Measurements from ENCODE around the gene OGFOD3.

The OGFOD3 gene

GRCh38 chr17:82346342-82347300 is 71.8 kb downstream of the OGFOD3 start:
- no peak for DNase-seq (ENCODE audit: low read depth)
- TF ChIP-seq CTCF (IDR thresholded peaks at IDR 0.05; ENCODE audit: insufficient read depth, low read depth, low read length, missing control alignments): no peak
- H3K4me3 ChIP-seq (ENCODE audit: low read length): no peak overlapping the region

GRCh38 chr17:82345151-82345976 is 73.0 kb downstream of the OGFOD3 start:
- no peak for TF ChIP-seq CTCF (IDR thresholded peaks at IDR 0.05; ENCODE audit: insufficient read depth, low read depth, low read length, missing control alignments)
- no peak overlapping the region for H3K4me3 ChIP-seq (ENCODE audit: low read length)
- DNase-seq (ENCODE audit: low read depth): no peak

GRCh38 chr17:82344175-82344907 is 74.0 kb downstream of the OGFOD3 start:
- no peak for TF ChIP-seq CTCF (IDR thresholded peaks at IDR 0.05; ENCODE audit: insufficient read depth, low read depth, low read length, missing control alignments)
- DNase-seq (ENCODE audit: low read depth): no peak
- no peak overlapping the region for H3K4me3 ChIP-seq (ENCODE audit: low read length)

- TF ChIP-seq CTCF (IDR thresholded peaks at IDR 0.05; ENCODE audit: insufficient read depth, low read depth, low read length, missing control alignments): no peak
- DNase-seq (ENCODE audit: low read depth): no peak
- H3K4me3 ChIP-seq (ENCODE audit: low read length): no peak overlapping the region
Observed at GRCh38 chr17:82343560-82343959, 74.8 kb downstream of the OGFOD3 start.

GRCh38 chr17:82342361-82343079 is 75.9 kb downstream of the OGFOD3 start:
- no peak for TF ChIP-seq CTCF (IDR thresholded peaks at IDR 0.05; ENCODE audit: insufficient read depth, low read depth, low read length, missing control alignments)
- no peak overlapping the region for H3K4me3 ChIP-seq (ENCODE audit: low read length)
- no peak for DNase-seq (ENCODE audit: low read depth)
